Sigmoid colon (tissue), 4 donors: ENCODE data around the gene GOLGA2.

Experiments used
- EP300 ChIP-seq, 4 donors: sonication (generic); formaldehyde crosslinking; IDR thresholded peaks; one replicate each; pipeline ENCODE4 v1.6.1; 2017; ENCODE audit warnings: antibody characterized with exemption in 4 of 4
- POLR2A ChIP-seq, 2 donors: fragments of 450-650 bp; IDR thresholded peaks; one replicate each; pipeline ENCODE4 v1.6.1; 2016; ENCODE audit warnings: antibody characterized with exemption in 2 of 2, mild to moderate bottlenecking in 2 of 2, moderate library complexity in 2 of 2
- POLR2AphosphoS5 ChIP-seq, 4 donors: sonication (generic); formaldehyde crosslinking; IDR thresholded peaks; one replicate each; pipeline ENCODE4 v1.6.1; 2017; ENCODE audit warnings: antibody characterized with exemption in 4 of 4
- TF ChIP-seq, protein P1 (sequence below), 4 experiments: fragments of 450-650 bp in 3 of 4; fragments of 200-600 bp in 1 of 4; IDR thresholded peaks; one replicate each; pipeline ENCODE4 v1.5.1; 2016 to 2019; ENCODE audit warnings: antibody characterized with exemption in 4 of 4, mild to moderate bottlenecking in 3 of 4, moderate library complexity in 2 of 4

DNA sequence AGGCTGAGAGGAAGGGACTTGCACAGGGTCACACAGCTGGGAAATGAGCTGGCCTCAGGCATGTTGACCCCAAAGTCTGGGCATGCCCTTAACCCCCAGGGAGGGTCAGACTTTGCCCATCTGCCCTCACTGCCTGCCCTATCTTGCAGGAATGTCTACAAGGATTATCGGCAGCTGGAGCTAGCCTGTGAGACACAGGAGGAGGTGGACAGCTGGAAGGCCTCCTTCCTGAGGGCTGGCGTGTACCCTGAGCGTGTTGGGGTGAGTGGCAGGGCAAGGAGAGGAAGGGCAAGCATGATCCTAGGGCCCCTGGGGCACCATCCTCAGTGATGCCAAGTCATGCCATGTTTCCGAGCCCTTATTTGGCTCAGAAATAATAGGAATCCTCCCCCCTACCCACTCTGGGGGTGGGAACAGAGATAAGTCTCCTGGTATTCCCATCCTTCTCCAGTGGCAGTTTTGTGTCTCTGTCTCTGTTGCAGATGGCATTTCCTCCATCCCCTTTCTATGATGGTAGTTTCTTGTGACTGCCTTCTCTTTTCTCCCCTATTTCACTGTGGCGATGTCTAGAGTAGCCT, 28.5 kb downstream of the GOLGA2 start:
- TF ChIP-seq, protein P1, sequence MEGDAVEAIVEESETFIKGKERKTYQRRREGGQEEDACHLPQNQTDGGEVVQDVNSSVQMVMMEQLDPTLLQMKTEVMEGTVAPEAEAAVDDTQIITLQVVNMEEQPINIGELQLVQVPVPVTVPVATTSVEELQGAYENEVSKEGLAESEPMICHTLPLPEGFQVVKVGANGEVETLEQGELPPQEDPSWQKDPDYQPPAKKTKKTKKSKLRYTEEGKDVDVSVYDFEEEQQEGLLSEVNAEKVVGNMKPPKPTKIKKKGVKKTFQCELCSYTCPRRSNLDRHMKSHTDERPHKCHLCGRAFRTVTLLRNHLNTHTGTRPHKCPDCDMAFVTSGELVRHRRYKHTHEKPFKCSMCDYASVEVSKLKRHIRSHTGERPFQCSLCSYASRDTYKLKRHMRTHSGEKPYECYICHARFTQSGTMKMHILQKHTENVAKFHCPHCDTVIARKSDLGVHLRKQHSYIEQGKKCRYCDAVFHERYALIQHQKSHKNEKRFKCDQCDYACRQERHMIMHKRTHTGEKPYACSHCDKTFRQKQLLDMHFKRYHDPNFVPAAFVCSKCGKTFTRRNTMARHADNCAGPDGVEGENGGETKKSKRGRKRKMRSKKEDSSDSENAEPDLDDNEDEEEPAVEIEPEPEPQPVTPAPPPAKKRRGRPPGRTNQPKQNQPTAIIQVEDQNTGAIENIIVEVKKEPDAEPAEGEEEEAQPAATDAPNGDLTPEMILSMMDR (IDR thresholded peaks at IDR 0.05) = no peak
- TF ChIP-seq POLR2A (IDR thresholded peaks at IDR 0.05) (no peak), POLR2AphosphoS5 (IDR thresholded peaks at IDR 0.05) (no peak), EP300 (IDR thresholded peaks at IDR 0.05) (no peak)
